ENCODE results near the gene DOK3. TPM values are rescaled to one million over a fixed set of nuclear protein-coding genes. Genes with fewer than 3 reads are reported as not detected.

The DOK3 gene
- polyA plus RNA-seq, 1 donor (not counting 4 experiments of a cell fraction or from before 2014, with no cell fraction given) = 1.7 TPM

GRCh38 chr5:177511181-177511580, 1.6 kb upstream of the DOK3 start:
- H3K4me2 ChIP-seq (ENCODE audit: control insufficient read depth, extremely low read depth, insufficient read depth, low read depth, low read length) = no peak overlapping the region
- no peak overlapping the region for H3K4me3 ChIP-seq (ENCODE audit: control insufficient read depth in 2 of 3, extremely low read depth in 1 of 3, insufficient read depth in 2 of 3, low read depth in 1 of 3, low read length in 3 of 3)
- peaks cover 33 to 43% of the 10 kb centered on the region in 2 experiments for H3K36me3 ChIP-seq (ENCODE audit: control insufficient read depth in 2 of 2, extremely low read depth in 1 of 2, insufficient read depth in 2 of 2, low read length in 2 of 2)
- H3K9me1 ChIP-seq (ENCODE audit: control insufficient read depth, extremely low read depth, insufficient read depth, low read length) = no peaks in the 10 kb centered on the region
- dilution Hi-C loops (cut with MboI; ENCODE audit: extremely low pct_ligation_motif_present, low sequenced_read_pairs) = no loop called here
- no peaks in the 10 kb centered on the region for H3K27me3 ChIP-seq (ENCODE audit: control insufficient read depth, extremely low read depth, insufficient read depth, low read length)
- no peak overlapping the region for H3K27ac ChIP-seq (ENCODE audit: control insufficient read depth, insufficient read depth, low read length)
- H3K9me3 ChIP-seq (ENCODE audit: control insufficient read depth, low read depth, low read length) = no peaks in the 10 kb centered on the region
- FAIRE-seq = no peak
- TF ChIP-seq, protein P1, sequence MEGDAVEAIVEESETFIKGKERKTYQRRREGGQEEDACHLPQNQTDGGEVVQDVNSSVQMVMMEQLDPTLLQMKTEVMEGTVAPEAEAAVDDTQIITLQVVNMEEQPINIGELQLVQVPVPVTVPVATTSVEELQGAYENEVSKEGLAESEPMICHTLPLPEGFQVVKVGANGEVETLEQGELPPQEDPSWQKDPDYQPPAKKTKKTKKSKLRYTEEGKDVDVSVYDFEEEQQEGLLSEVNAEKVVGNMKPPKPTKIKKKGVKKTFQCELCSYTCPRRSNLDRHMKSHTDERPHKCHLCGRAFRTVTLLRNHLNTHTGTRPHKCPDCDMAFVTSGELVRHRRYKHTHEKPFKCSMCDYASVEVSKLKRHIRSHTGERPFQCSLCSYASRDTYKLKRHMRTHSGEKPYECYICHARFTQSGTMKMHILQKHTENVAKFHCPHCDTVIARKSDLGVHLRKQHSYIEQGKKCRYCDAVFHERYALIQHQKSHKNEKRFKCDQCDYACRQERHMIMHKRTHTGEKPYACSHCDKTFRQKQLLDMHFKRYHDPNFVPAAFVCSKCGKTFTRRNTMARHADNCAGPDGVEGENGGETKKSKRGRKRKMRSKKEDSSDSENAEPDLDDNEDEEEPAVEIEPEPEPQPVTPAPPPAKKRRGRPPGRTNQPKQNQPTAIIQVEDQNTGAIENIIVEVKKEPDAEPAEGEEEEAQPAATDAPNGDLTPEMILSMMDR (optimal IDR thresholded peaks at IDR 0.05 in 1 of 3, IDR thresholded peaks at IDR 0.05 in 1 of 3, conservative IDR thresholded peaks at IDR 0.05 in 1 of 3; ENCODE audit: extremely low read depth in 1 of 3, insufficient read depth in 2 of 3, low read length in 3 of 3) = no peak
- TF ChIP-seq EZH2 (IDR thresholded peaks at IDR 0.05; ENCODE audit: low read length) = no peak
- peaks cover 19% of the 10 kb centered on the region for H3K79me2 ChIP-seq (ENCODE audit: control insufficient read depth, insufficient read depth, low read length)
- no peak overlapping the region for H2AFZ ChIP-seq (ENCODE audit: control insufficient read depth, low read length)
- no peak overlapping the region for H3K9ac ChIP-seq (ENCODE audit: control insufficient read depth, extremely low read depth, insufficient read depth, low read length)
- H4K20me1 ChIP-seq (ENCODE audit: control insufficient read depth, extremely low read depth, insufficient read depth, low read length) = no peaks in the 10 kb centered on the region
- DNase-seq (ENCODE audit: low read depth, low spot score) = no peak
- peaks cover 8% of the 10 kb centered on the region for H3K4me1 ChIP-seq (ENCODE audit: control insufficient read depth, extremely low read depth, insufficient read depth, low read length)

DNA sequence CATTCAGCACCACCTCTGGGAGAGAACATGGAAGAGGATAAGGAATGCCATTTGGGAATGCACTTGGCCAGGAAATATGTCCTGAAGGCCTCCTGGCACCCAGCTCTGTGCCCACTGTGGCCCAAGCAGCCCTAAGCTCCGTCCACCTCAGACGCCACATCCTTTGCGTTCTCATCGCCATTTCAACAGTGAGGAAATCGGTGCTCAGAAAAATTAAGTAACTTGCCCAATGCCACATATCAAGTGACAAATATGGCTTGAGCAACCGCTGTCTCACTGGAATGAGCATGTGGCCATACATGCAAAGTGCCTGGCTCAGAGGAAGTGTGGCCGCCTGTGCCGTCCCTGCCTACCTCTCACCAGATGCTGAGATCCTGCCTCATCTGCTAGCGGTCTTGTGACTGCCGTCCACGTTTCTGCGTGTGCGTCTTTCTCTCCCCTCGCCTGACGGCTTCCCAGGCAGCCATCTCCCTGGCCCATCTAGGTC, 984 bp upstream of the DOK3 start:
- Histone ChIP-seq H2AFZ (ENCODE audit: control insufficient read depth, low read length) (no peak overlapping the region), H3K9me3 (ENCODE audit: control insufficient read depth, low read depth, low read length) (no peaks in the 10 kb centered on the region), H3K36me3 (ENCODE audit: control insufficient read depth in 2 of 2, extremely low read depth in 1 of 2, insufficient read depth in 2 of 2, low read length in 2 of 2) (peaks cover 31 to 40% of the 10 kb centered on the region in 2 experiments), H3K4me2 (ENCODE audit: control insufficient read depth, extremely low read depth, insufficient read depth, low read depth, low read length) (no peak overlapping the region), H3K4me3 (ENCODE audit: control insufficient read depth in 2 of 3, extremely low read depth in 1 of 3, insufficient read depth in 2 of 3, low read depth in 1 of 3, low read length in 3 of 3) (no peak overlapping the region), H3K4me1 (ENCODE audit: control insufficient read depth, extremely low read depth, insufficient read depth, low read length) (peaks cover 3% of the 10 kb centered on the region), H3K27ac (ENCODE audit: control insufficient read depth, insufficient read depth, low read length) (no peak overlapping the region), H4K20me1 (ENCODE audit: control insufficient read depth, extremely low read depth, insufficient read depth, low read length) (no peaks in the 10 kb centered on the region), H3K9me1 (ENCODE audit: control insufficient read depth, extremely low read depth, insufficient read depth, low read length) (no peaks in the 10 kb centered on the region), H3K9ac (ENCODE audit: control insufficient read depth, extremely low read depth, insufficient read depth, low read length) (no peak overlapping the region), H3K79me2 (ENCODE audit: control insufficient read depth, insufficient read depth, low read length) (peaks cover 13% of the 10 kb centered on the region), H3K27me3 (ENCODE audit: control insufficient read depth, extremely low read depth, insufficient read depth, low read length) (no peaks in the 10 kb centered on the region)
- DNase-seq (ENCODE audit: low read depth, low spot score) (no peak), FAIRE-seq (no peak)
- TF ChIP-seq EZH2 (IDR thresholded peaks at IDR 0.05; ENCODE audit: low read length) = no peak
- TF ChIP-seq, protein P1 (optimal IDR thresholded peaks at IDR 0.05 in 1 of 3, IDR thresholded peaks at IDR 0.05 in 1 of 3, conservative IDR thresholded peaks at IDR 0.05 in 1 of 3; ENCODE audit: extremely low read depth in 1 of 3, insufficient read depth in 2 of 3, low read length in 3 of 3) = no peak
- dilution Hi-C loops (cut with MboI; ENCODE audit: extremely low pct_ligation_motif_present, low sequenced_read_pairs) = no loop called here
